HCT116 (cell line): ENCODE measurements around the gene CCDC187. TPM values are rescaled to one million over a fixed set of nuclear protein-coding genes. Genes with fewer than 3 reads are reported as not detected.

Experiments used
- ATAC-seq: fragments of 200-7000 bp; cut with Tn5 transposase; 2 replicates; pipeline ENCODE4 v1.9.1; 2020; ENCODE audit warnings: mild to moderate bottlenecking, moderate library complexity
- BruUV-seq: library from RNA; stranded (reverse); fragments of 400-500 nt; replicated peaks from 2 replicates; lab custom pipeline; 2021; lab: Mats Ljungman, UMichigan
- CTCF ChIA-PET: fragments of 300-600 bp; sonication (Branson Sonifier 250); formaldehyde crosslinking; loops from one replicate; lab custom pipeline; 2021; ENCODE audit warnings: antibody characterized with exemption; lab: Charles Lee
- POLR2A ChIA-PET: fragments of 300-600, 350-600 bp; sonication (Branson Sonifier 250); formaldehyde crosslinking; loops from one replicate; lab custom pipeline; 2021; ENCODE audit warnings: antibody characterized with exemption; lab: Charles Lee
- RAD21 ChIA-PET, 2 experiments: fragments of 300-600 bp; sonication (Branson Sonifier 250); formaldehyde crosslinking; loops; one replicate each; lab custom pipeline; 2023; ENCODE audit warnings: low total read pairs in 2 of 2; ENCODE audit not compliant: uncharacterized antibody in 2 of 2, unreplicated experiment in 2 of 2, low non-redundant PET in 1 of 2; lab: Charles Lee
- DNase-seq: peaks from one replicate; pipeline ENCODE4 v3.0.0-alpha.2; 2010; ENCODE audit warnings: low read depth, low spot score
- H2AFZ ChIP-seq: fragments of 200-600 bp; shearing (Covaris generic), sonication (generic); 2 replicates; pipeline ENCODE4 v1.6.1; 2017; ENCODE audit warnings: low read depth, mixed run types, mixed read lengths, antibody characterized with exemption, low read length; ENCODE audit not compliant: poor library complexity, severe bottlenecking
- H3K27ac ChIP-seq: 2 replicates; pipeline ENCODE4 v1.5.1; 2012; ENCODE audit warnings: low read depth, low read length
- H3K27me3 ChIP-seq: fragments of 200-600 bp; sonication (generic); 2 replicates; pipeline ENCODE4 v1.6.1; 2016; ENCODE audit warnings: mixed run types, low read length, mixed read lengths; ENCODE audit not compliant: insufficient read depth
- H3K36me3 ChIP-seq, 2 experiments: fragments of 200-500 bp in 1 of 2; fragments of 200-600 bp in 1 of 2; sonication (Bioruptor generic) in 1 of 2; sonication (generic) in 1 of 2; 2 replicates each; pipeline versions ENCODE4 v1.5.1 to v1.6.1; 2014 to 2016; ENCODE audit warnings: low read length in 2 of 2, inconsistent platforms in 1 of 2, mixed read lengths in 1 of 2, mixed run types in 1 of 2; ENCODE audit not compliant: insufficient read depth in 2 of 2, control insufficient read depth in 1 of 2
- H3K4me1 ChIP-seq, 2 experiments: fragments of 200-600 bp in 1 of 2; sonication (generic) in 1 of 2; 2 replicates each; pipeline versions ENCODE4 v1.5.1 to v1.6.1; 2012 to 2017; ENCODE audit warnings: low read length in 2 of 2, inconsistent platforms in 1 of 2, mild to moderate bottlenecking in 1 of 2, mixed read lengths in 1 of 2, mixed run types in 1 of 2, moderate library complexity in 1 of 2; ENCODE audit not compliant: insufficient read depth in 2 of 2, control insufficient read depth in 1 of 2
- H3K4me2 ChIP-seq: fragments of 200-600 bp; sonication (generic); 2 replicates; pipeline ENCODE4 v1.6.1; 2017; ENCODE audit warnings: mixed run types, low read length, mixed read lengths
- H3K4me3 ChIP-seq, 2 experiments: fragments of 200-600 bp in 1 of 2; sonication (generic) in 1 of 2; replicated peaks in 1 of 2; 2 replicates each; pipeline ENCODE4 v1.5.1; 2011 to 2016; ENCODE audit warnings: low read length in 2 of 2, control low read depth in 1 of 2, low read depth in 1 of 2, mild to moderate bottlenecking in 1 of 2, mixed read lengths in 1 of 2, mixed run types in 1 of 2
- H3K79me2 ChIP-seq: fragments of 200-600 bp; sonication (generic); 2 replicates; pipeline ENCODE4 v1.6.1; 2017; ENCODE audit warnings: mild to moderate bottlenecking, mixed run types, low read length, moderate library complexity, mixed read lengths; ENCODE audit not compliant: insufficient read depth
- H3K9ac ChIP-seq: fragments of 200-600 bp; sonication (generic); 2 replicates; pipeline ENCODE4 v1.6.1; 2016; ENCODE audit warnings: low read length, mixed read lengths
- H3K9me2 ChIP-seq: fragments of 200-600 bp; sonication (generic), shearing (Covaris generic); 2 replicates; pipeline ENCODE4 v1.6.1; 2017; ENCODE audit warnings: mixed run types, mild to moderate bottlenecking, moderate library complexity; ENCODE audit not compliant: insufficient read depth
- H3K9me3 ChIP-seq, 2 experiments: fragments of 200-500 bp in 1 of 2; fragments of 200-600 bp in 1 of 2; sonication (Bioruptor generic) in 1 of 2; sonication (generic) in 1 of 2; 2 replicates each; pipeline ENCODE4 v1.6.1; 2014 to 2017; ENCODE audit warnings: low read length in 2 of 2, mixed read lengths in 2 of 2, inconsistent platforms in 1 of 2, low read depth in 1 of 2, mild to moderate bottlenecking in 1 of 2, mixed run types in 1 of 2, moderate library complexity in 1 of 2; ENCODE audit not compliant: control insufficient read depth in 1 of 2, insufficient read depth in 1 of 2
- H4K20me1 ChIP-seq: fragments of 200-600 bp; sonication (generic), shearing (Covaris generic); 2 replicates; pipeline ENCODE4 v1.6.1; 2017; ENCODE audit warnings: mixed run types, mild to moderate bottlenecking, moderate library complexity; ENCODE audit not compliant: insufficient read depth
- ATF3 ChIP-seq: IDR thresholded peaks from 2 replicates; pipeline ENCODE4 v1.6.1; 2012
- FOSL1 ChIP-seq: IDR thresholded peaks from 2 replicates; pipeline ENCODE4 v1.6.1; 2012; ENCODE audit warnings: low read depth
- JUND ChIP-seq: IDR thresholded peaks from 2 replicates; pipeline ENCODE4 v1.6.1; 2012
- REST ChIP-seq: IDR thresholded peaks from 2 replicates; pipeline ENCODE4 v1.6.1; 2012; ENCODE audit warnings: low read depth
- SIN3A ChIP-seq: IDR thresholded peaks from 2 replicates; pipeline ENCODE4 v1.6.1; 2012; ENCODE audit warnings: low read depth
- SRF ChIP-seq: IDR thresholded peaks from 2 replicates; pipeline ENCODE4 v1.6.1; 2012; ENCODE audit warnings: low read depth
- intact Hi-C: fragments of 100-400 bp; cut with micrococcal nuclease; formaldehyde crosslinking; loops from 2 replicates; pipeline ENCODE4 v1.10.0; 2022
- total RNA-seq: library from RNA; stranded (reverse); gene quantifications from one replicate; pipeline ENCODE4 v1.2.1, GENCODE V29; 2021; ENCODE audit not compliant: unreplicated experiment

CCDC187 gene
- total RNA-seq, 1 experiment from 2014 or later, result 4.6 TPM

- RAD21 ChIA-PET, result no interaction called here
Observed at GRCh38 chr9:136343121-136343883, 39.4 kb upstream of the CCDC187 start.

More at GRCh38 chr9:136343121-136343883, 39.4 kb upstream of the CCDC187 start:
- H3K36me3 ChIP-seq, result no peaks in the 10 kb centered on the region; a peak in 1 of 4 replicates
- H3K4me1 ChIP-seq, result peaks cover 18 to 36% of the 10 kb centered on the region in 2 experiments; a peak in 3 of 4 replicates
- ATAC-seq (no peak), DNase-seq (no peak)
- intact Hi-C loops, result no loop called here
- H4K20me1 ChIP-seq, result no peaks in the 10 kb centered on the region
- H3K4me2 ChIP-seq, result peak overlapping the region; percentile 43
- peak overlapping the region; percentile 29; the same call in 1 of the 2 replicates for H3K27ac ChIP-seq
- no peaks in the 10 kb centered on the region for H3K27me3 ChIP-seq
- H2AFZ ChIP-seq, result no peak overlapping the region
- H3K9ac ChIP-seq, result no peak overlapping the region
- no peaks in the 10 kb centered on the region for H3K9me3 ChIP-seq
- H3K79me2 ChIP-seq, result no peaks in the 10 kb centered on the region
- ChIA-PET CTCF (no interaction called here), POLR2A (no interaction called here)
- no peak overlapping the region for H3K4me3 ChIP-seq
- TF ChIP-seq SIN3A, result no peak
- TF ChIP-seq ATF3, result no peak
- TF ChIP-seq REST, result no peak
- no peak for TF ChIP-seq SRF
- TF ChIP-seq JUND, result no peak
- TF ChIP-seq FOSL1, result no peak
- no peaks in the 10 kb centered on the region for H3K9me2 ChIP-seq
- no TSS peak for BruUV-seq
